K562 (cell line): Measurements from ENCODE around the gene DTNBP1. TPM values are rescaled to one million over a fixed set of nuclear protein-coding genes. Genes with fewer than 3 reads are reported as not detected.

Experiments
- ATAC-seq: fragments of 200-7000 bp; cut with Tn5 transposase; 3 replicates; pipeline ENCODE4 v1.9.1; 2020; ENCODE audit warnings: moderate library complexity
- BruUV-seq: library from RNA; stranded (reverse); fragments of 400-500 nt; replicated peaks from 2 replicates; lab custom pipeline; 2021; lab: Mats Ljungman, UMichigan
- CTCF ChIA-PET: fragments of 300-600 bp; formaldehyde crosslinking; extraction: SDS; loops from one replicate; lab custom pipeline; 2021; ENCODE audit warnings: low intra/inter-chr PET ratio; lab: Yijun Ruan, JAX
- POLR2A ChIA-PET: fragments of 300-600, 350-650 bp; sonication (Branson Sonifier 250); formaldehyde crosslinking; extraction: SDS; loops from one replicate; lab custom pipeline; 2021; ENCODE audit warnings: antibody characterized with exemption, inconsistent platforms; lab: Yijun Ruan, JAX
- DNase-seq, 4 experiments: peaks; one replicate each; pipeline versions ENCODE4 v3.0.0 to v3.0.0-alpha.2; 2011 to 2018; ENCODE audit warnings: low spot score in 3 of 4, mixed read lengths in 3 of 4; ENCODE audit errors: extremely low read depth in 1 of 4
- FAIRE-seq: peaks from 2 replicates; lab custom pipeline; 2011; peaks lifted over from hg19 to GRCh38; lab: Jason Lieb, UNC
- H2AFZ ChIP-seq: 2 replicates; pipeline ENCODE4 v1.6.0; 2011; ENCODE audit warnings: low read depth, low read length, control low read depth, inconsistent platforms
- H3K27ac ChIP-seq: fragments of 200-600 bp; 3 replicates; pipeline ENCODE4 v1.8.0; 2011; ENCODE audit warnings: low read depth, mild to moderate bottlenecking, control low read depth, inconsistent platforms, low read length, moderate library complexity, mixed read lengths; ENCODE audit errors: extremely low read depth
- H3K27me3 ChIP-seq, 2 experiments: fragments of 300-600 bp in 1 of 2; 2 replicates in 1 of 2; 3 replicates in 1 of 2; pipeline versions ENCODE4 v1.6.0 to v1.8.0; 2011; ENCODE audit warnings: inconsistent platforms in 2 of 2, low read length in 2 of 2, mild to moderate bottlenecking in 1 of 2, mixed read lengths in 1 of 2, moderate library complexity in 1 of 2; ENCODE audit not compliant: control insufficient read depth in 2 of 2, insufficient read depth in 2 of 2
- H3K36me3 ChIP-seq: fragments of 300-600 bp; 3 replicates; pipeline ENCODE4 v1.8.0; 2011; ENCODE audit warnings: mild to moderate bottlenecking, low read length, inconsistent platforms; ENCODE audit not compliant: control insufficient read depth, insufficient read depth
- H3K4me1 ChIP-seq, 2 experiments: fragments of 200-600 bp in 1 of 2; replicated peaks in 1 of 2; 2 replicates in 1 of 2; 3 replicates in 1 of 2; pipeline versions ENCODE4 v1.5.1 to v1.8.0; 2011; ENCODE audit warnings: inconsistent platforms in 2 of 2, low read length in 2 of 2, mild to moderate bottlenecking in 1 of 2, mixed read lengths in 1 of 2, moderate library complexity in 1 of 2; ENCODE audit not compliant: control insufficient read depth in 2 of 2, insufficient read depth in 2 of 2
- H3K4me2 ChIP-seq: 2 replicates; pipeline ENCODE4 v1.6.1; 2011; ENCODE audit warnings: low read length, control low read depth, inconsistent platforms, mixed read lengths; ENCODE audit not compliant: insufficient read depth
- H3K4me3 ChIP-seq: fragments of 200-600 bp; sonication (generic), shearing (Covaris generic); 2 replicates; pipeline ENCODE4 v1.5.1; 2016; ENCODE audit warnings: control low read depth, inconsistent platforms
- H3K79me2 ChIP-seq: fragments of 200-600 bp; 3 replicates; pipeline ENCODE4 v1.8.0; 2011; ENCODE audit warnings: low read length, inconsistent platforms; ENCODE audit not compliant: control insufficient read depth, insufficient read depth
- H3K9ac ChIP-seq, 2 experiments: 2 replicates each; pipeline versions ENCODE4 v1.6.0 to v1.6.1; 2011; ENCODE audit warnings: low read depth in 2 of 2, low read length in 2 of 2, control low read depth in 1 of 2, inconsistent platforms in 1 of 2, mild to moderate bottlenecking in 1 of 2, mixed read lengths in 1 of 2; ENCODE audit not compliant: insufficient read depth in 1 of 2
- H3K9me1 ChIP-seq: one replicate; pipeline ENCODE4 v1.6.0; 2011; ENCODE audit warnings: inconsistent platforms, mild to moderate bottlenecking, low read length, moderate library complexity; ENCODE audit not compliant: control insufficient read depth, insufficient read depth
- H3K9me3 ChIP-seq: replicated peaks from 2 replicates; pipeline ENCODE4 v1.5.1; 2011; ENCODE audit warnings: low read depth, low read length, inconsistent platforms; ENCODE audit not compliant: control insufficient read depth, insufficient read depth
- H4K20me1 ChIP-seq: replicated peaks from 2 replicates; pipeline ENCODE4 v1.6.1; 2011; ENCODE audit warnings: low read length, inconsistent platforms, mixed read lengths; ENCODE audit not compliant: control insufficient read depth, insufficient read depth
- DEAF1 ChIP-seq: fragments of 450-650 bp; formaldehyde crosslinking; IDR thresholded peaks from 2 replicates; pipeline ENCODE4 v1.4.0; 2020; ENCODE audit warnings: mild to moderate bottlenecking, moderate library complexity
- MBD2 ChIP-seq: sonication (generic); IDR thresholded peaks from 2 replicates; pipeline ENCODE4 v1.6.1; 2016; ENCODE audit warnings: low read depth, borderline replicate concordance
- NONO ChIP-seq, 2 experiments: fragments of 200-400 bp in 1 of 2; fragments of 450-650 bp in 1 of 2; formaldehyde crosslinking in 1 of 2; IDR thresholded peaks; 2 replicates each; pipeline ENCODE4 v1.6.1; 2017; ENCODE audit warnings: low read depth in 2 of 2, mild to moderate bottlenecking in 2 of 2, moderate library complexity in 2 of 2, low read length in 1 of 2
- PHB2 ChIP-seq: fragments of 450-650 bp; IDR thresholded peaks from 2 replicates; pipeline ENCODE4 v1.6.1; 2017; ENCODE audit warnings: low read depth
- SIN3A ChIP-seq, 2 experiments: fragments of 150-350 bp in 1 of 2; IDR thresholded peaks; 2 replicates each; pipeline ENCODE4 v1.6.1; 2011 to 2016; ENCODE audit warnings: borderline replicate concordance in 2 of 2, low read depth in 2 of 2, low read length in 2 of 2, mild to moderate bottlenecking in 2 of 2, moderate library complexity in 2 of 2; ENCODE audit not compliant: control insufficient read depth in 1 of 2
- XRCC5 ChIP-seq: fragments of 200-400 bp; formaldehyde crosslinking; IDR thresholded peaks from 2 replicates; pipeline ENCODE4 v1.6.1; 2017; ENCODE audit warnings: low read depth, mild to moderate bottlenecking, low read length
- ZBTB26 ChIP-seq: fragments of 450-650 bp; formaldehyde crosslinking; IDR thresholded peaks from 2 replicates; pipeline ENCODE4 v1.4.0; 2022; ENCODE audit warnings: missing genetic modification characterization
- ZKSCAN3 ChIP-seq: fragments of 250-450 bp; sonication (Bioruptor Pico); IDR thresholded peaks from 2 replicates; pipeline ENCODE4 v1.4.0; 2020
- ZNF146 ChIP-seq: IDR thresholded peaks from one replicate; pipeline ENCODE4 v1.6.1; 2018; ENCODE audit warnings: missing compliant biosample characterization; ENCODE audit not compliant: unreplicated experiment
- ZNF384 ChIP-seq: IDR thresholded peaks from 2 replicates; pipeline ENCODE4 v1.6.1; 2012; ENCODE audit warnings: low read depth, low read length, improper control_type of control experiment
- ZNF444 ChIP-seq: fragments of 250-450 bp; sonication (Bioruptor Pico); IDR thresholded peaks from 2 replicates; pipeline ENCODE4 v1.4.0; 2020; ENCODE audit warnings: mild to moderate bottlenecking, moderate library complexity
- ZNF512 ChIP-seq: IDR thresholded peaks from 2 replicates; pipeline ENCODE4 v1.6.1; 2016; ENCODE audit warnings: missing genetic modification characterization, missing compliant biosample characterization
- WGBS: fragments of 100-300 bp; shearing (Covaris generic); methylation state at CpG from one replicate; pipeline ENCODE4 v1.1.6; 2016; ENCODE audit warnings: low coverage, mixed read lengths; ENCODE audit not compliant: insufficient coverage; ENCODE audit errors: missing lambda C conversion rate; 5-methylcytosine and 5-hydroxymethylcytosine counted together
- in situ Hi-C: fragments of 300-500 bp; cut with MboI; formaldehyde crosslinking; loops from 4 replicates; pipeline ENCODE4 v1.15.0; 2018; ENCODE audit warnings: inconsistent platforms, mixed read lengths
- intact Hi-C: fragments of 100-400 bp; cut with micrococcal nuclease; formaldehyde crosslinking; loops from 2 replicates; pipeline ENCODE4 v1.14.2; 2022
- polyA plus RNA-seq, 8 experiments: library from polyadenylated mRNA; depleted of rRNA in 4 of 8; stranded (reverse) in 5 of 8; unstranded in 3 of 8; fragments of >200 nt; fragmentation: Nextera tagmentation in 2 of 8; fragmentation: Illumina TruSeq in 1 of 8; extraction: Ambion mirVana in 2 of 8; extraction: Trizol in 1 of 8; gene quantifications; 2 replicates each; pipeline versions ENCODE4 v1.2.1 to v1.2.3, GENCODE V29; 2011 to 2014; ENCODE audit warnings: inconsistent platforms in 1 of 8, missing spikeins in 1 of 8
- total RNA-seq, 7 experiments: library from RNA; depleted of rRNA in 6 of 7; stranded (reverse); fragments of >200 nt in 6 of 7; fragmentation: Illumina TruSeq in 2 of 7; extraction: Trizol in 2 of 7; gene quantifications; 2 replicates each; pipeline versions ENCODE4 v1.2.1 to v1.2.3, GENCODE V29; 2011 to 2021; ENCODE audit warnings: low replicate concordance in 1 of 7

DTNBP1 gene
- total and polyA plus RNA-seq, 9 of the 15 experiments (the other 6 are each of a cell fraction or from before 2014, with no cell fraction given) = 16.7 to 54.5 (median 21.4) TPM

- BruUV-seq = no TSS peak
- intact Hi-C loops (no loop called here), in situ Hi-C loops (no loop called here)
- DNase-seq (peak in 1 of 4 experiments; percentile 27), ATAC-seq (no peak), FAIRE-seq (peak; percentile 6)
- H2AFZ ChIP-seq = peak overlapping the region; percentile 86
- H3K79me2 ChIP-seq = peaks cover 25% of the 10 kb centered on the region
- peak overlapping the region; percentile 73 for H3K4me3 ChIP-seq
- H3K36me3 ChIP-seq = peaks cover 14% of the 10 kb centered on the region; the same call in 2 of the 3 replicates
- ChIA-PET POLR2A (interaction anchor here (0.5 to 1.9 kb wide), 5 partner anchors 11 to 604 kb away, joined by 3 to 10 read pairs (median 3); no protein-coding TSS in a partner anchor), CTCF (interaction anchor here (0.6 to 0.8 kb wide), 2 partner anchors 28 to 1620 kb away, joined by 3 to 5 read pairs; no protein-coding TSS in a partner anchor)
- H3K4me2 ChIP-seq = peak overlapping the region; percentile 85
- H3K27ac ChIP-seq = no peak overlapping the region
- WGBS = 33% methylated on average over 18 of the region's 18 CpGs
- H3K27me3 ChIP-seq = no peaks in the 10 kb centered on the region
- H3K9ac ChIP-seq = no peak overlapping the region
- H3K4me1 ChIP-seq = peaks cover 12 to 14% of the 10 kb centered on the region in 2 experiments; a peak in 4 of 5 replicates
- no peaks in the 10 kb centered on the region for H3K9me3 ChIP-seq
- H3K9me1 ChIP-seq = no peaks in the 10 kb centered on the region
- no peaks in the 10 kb centered on the region for H4K20me1 ChIP-seq
- TF ChIP-seq NONO (IDR thresholded peaks at IDR 0.05; ENCODE audit: low read depth in 2 of 2, low read length in 1 of 2) (no peak), ZKSCAN3 (CRISPR knock-in tag) (no peak), PHB2 (0 out of 2 replicates have a peak, but pooled peaks have one; percentile 11), MBD2 (no peak), ZNF444 (no peak), ZNF384 (peak; percentile 80), ZNF146 (CRISPR knock-in tag) (no peak), XRCC5 (0 out of 2 replicates have a peak, but pooled peaks have one; percentile 29), SIN3A (IDR thresholded peaks at IDR 0.05; ENCODE audit: borderline replicate concordance in 2 of 2, control insufficient read depth in 1 of 2, low read depth in 2 of 2, low read length in 2 of 2) (0 out of 4 replicates have a peak, but pooled peaks of 1 of the 2 experiments have one; percentile 16), DEAF1 (no peak), ZNF512 (tag) (peak; percentile 52), ZBTB26 (CRISPR knock-in tag) (0 out of 2 replicates have a peak, but pooled peaks have one; percentile 52)
Observed at GRCh38 chr6:15663130-15663871, 473 bp upstream of the DTNBP1 start.
